GM12878 (cell line): ENCODE results near the gene TMEM214. TPM values are rescaled to one million over a fixed set of nuclear protein-coding genes. Genes with fewer than 3 reads are reported as not detected.

Source experiments
- ATAC-seq: fragments of 200-7000 bp; cut with Tn5 transposase; 3 replicates; pipeline ENCODE4 v1.9.1; 2020; ENCODE audit warnings: mild to moderate bottlenecking, moderate library complexity
- BruUV-seq: library from RNA; stranded (reverse); fragments of 400-500 nt; replicated peaks from 2 replicates; lab custom pipeline; 2021; lab: Mats Ljungman, UMichigan
- CTCF ChIA-PET: fragments of 300-600 bp; sonication (Branson Sonifier 250); formaldehyde crosslinking; extraction: SDS; loops from one replicate; lab custom pipeline; 2021; ENCODE audit warnings: inconsistent platforms; lab: Yijun Ruan, JAX
- POLR2A ChIA-PET: fragments of 350-600 bp; formaldehyde crosslinking; extraction: SDS; loops from one replicate; lab custom pipeline; 2021; ENCODE audit warnings: inconsistent platforms; lab: Charles Lee
- RAD21 ChIA-PET: fragments of 300-600 bp; sonication (Branson Sonifier 250); formaldehyde crosslinking; loops from one replicate; lab custom pipeline; 2023; ENCODE audit warnings: antibody characterized with exemption; ENCODE audit not compliant: unreplicated experiment; lab: Charles Lee
- SMC1A ChIA-PET: fragments of 300-600 bp; sonication (Branson Sonifier 250); formaldehyde crosslinking; loops from one replicate; lab custom pipeline; 2023; ENCODE audit not compliant: unreplicated experiment, uncharacterized antibody; lab: Charles Lee
- DNase-seq: peaks from one replicate; pipeline ENCODE4 v3.0.0-alpha.2; 2011; ENCODE audit warnings: low read depth, low spot score
- FAIRE-seq: peaks from 3 replicates; lab custom pipeline; 2011; peaks lifted over from hg19 to GRCh38; lab: Jason Lieb, UNC
- H2AFZ ChIP-seq: 2 replicates; pipeline ENCODE4 v1.6.0; 2011; ENCODE audit warnings: low read depth, low read length, control low read depth; ENCODE audit not compliant: control insufficient read depth
- H3K27ac ChIP-seq: 2 replicates; pipeline ENCODE4 v1.5.1; 2011; ENCODE audit warnings: control low read depth; ENCODE audit not compliant: control insufficient read depth, insufficient read depth
- H3K27me3 ChIP-seq, 2 experiments: replicated peaks in 1 of 2; 2 replicates each; pipeline versions ENCODE4 v1.6.0 to v1.6.1; 2011; ENCODE audit warnings: low read length in 1 of 2; ENCODE audit not compliant: control insufficient read depth in 2 of 2, insufficient read depth in 2 of 2
- H3K36me3 ChIP-seq, 2 experiments: 2 replicates each; pipeline ENCODE4 v1.5.1; 2011; ENCODE audit warnings: low read length in 1 of 2; ENCODE audit not compliant: control insufficient read depth in 2 of 2, insufficient read depth in 2 of 2
- H3K4me1 ChIP-seq: 2 replicates; pipeline ENCODE4 v1.6.1; 2011; ENCODE audit warnings: mild to moderate bottlenecking, low read length, moderate library complexity, mixed read lengths; ENCODE audit not compliant: control insufficient read depth, insufficient read depth
- H3K4me2 ChIP-seq: 2 replicates; pipeline ENCODE4 v1.6.0; 2011; ENCODE audit warnings: control low read depth; ENCODE audit not compliant: control insufficient read depth, insufficient read depth
- H3K4me3 ChIP-seq: fragments of 200-600 bp; sonication (generic); 2 replicates; pipeline ENCODE4 v1.5.1; 2016
- H3K79me2 ChIP-seq: 2 replicates; pipeline ENCODE4 v1.6.0; 2011; ENCODE audit warnings: low read length; ENCODE audit not compliant: control insufficient read depth, insufficient read depth
- H3K9ac ChIP-seq: 2 replicates; pipeline ENCODE4 v1.8.0; 2011; ENCODE audit warnings: low read length, control low read depth, mixed read lengths; ENCODE audit not compliant: control insufficient read depth, insufficient read depth
- H3K9me3 ChIP-seq: replicated peaks from 3 replicates; pipeline ENCODE4 v1.5.1; 2011; ENCODE audit warnings: mild to moderate bottlenecking, low read length; ENCODE audit not compliant: control insufficient read depth, insufficient read depth
- H4K20me1 ChIP-seq: 2 replicates; pipeline ENCODE4 v1.6.0; 2011; ENCODE audit not compliant: control insufficient read depth, insufficient read depth
- BCL11A ChIP-seq: IDR thresholded peaks from 2 replicates; pipeline ENCODE4 v1.6.1; 2011; ENCODE audit warnings: low read depth, low read length
- CEBPB ChIP-seq, 2 experiments: fragments of 150-350 bp in 1 of 2; IDR thresholded peaks; 2 replicates each; pipeline ENCODE4 v1.6.1; 2012 to 2014; ENCODE audit warnings: low read depth in 2 of 2, low read length in 2 of 2, borderline replicate concordance in 1 of 2, inconsistent platforms in 1 of 2
- CREM ChIP-seq: IDR thresholded peaks from 2 replicates; pipeline ENCODE4 v1.6.1; 2014; ENCODE audit warnings: antibody characterized with exemption, low read depth
- EGR1 ChIP-seq, 2 experiments: IDR thresholded peaks; 1 replicate in 1 of 2; 2 replicates in 1 of 2; pipeline ENCODE4 v1.6.1; 2011 to 2012; ENCODE audit warnings: low read depth in 2 of 2, low read length in 2 of 2, borderline replicate concordance in 1 of 2, mild to moderate bottlenecking in 1 of 2, moderate library complexity in 1 of 2
- HDAC2 ChIP-seq: fragments of 200-600 bp; sonication (generic); IDR thresholded peaks from 2 replicates; pipeline ENCODE4 v1.6.1; 2017
- MEF2A ChIP-seq: IDR thresholded peaks from 2 replicates; pipeline ENCODE4 v1.6.1; 2011; ENCODE audit warnings: low read depth, mild to moderate bottlenecking, low read length, moderate library complexity; ENCODE audit not compliant: insufficient read depth
- NR2F1 ChIP-seq: fragments of 450-650 bp; conservative IDR thresholded peaks from 2 replicates; pipeline ENCODE4 v1.6.1; 2017; ENCODE audit warnings: mild to moderate bottlenecking
- RAD21 ChIP-seq: IDR thresholded peaks from 2 replicates; pipeline ENCODE4 v1.6.1; 2011; ENCODE audit warnings: mild to moderate bottlenecking, low read depth, low read length, moderate library complexity; ENCODE audit not compliant: insufficient read depth
- RUNX3 ChIP-seq: IDR thresholded peaks from 2 replicates; pipeline ENCODE4 v1.6.1; 2012; ENCODE audit warnings: low read length, inconsistent platforms
- SIX5 ChIP-seq: IDR thresholded peaks from 2 replicates; pipeline ENCODE4 v1.6.1; 2011; ENCODE audit warnings: mild to moderate bottlenecking, low read depth, low read length, moderate library complexity; ENCODE audit not compliant: severe bottlenecking
- SMAD5 ChIP-seq: IDR thresholded peaks from 2 replicates; pipeline ENCODE4 v1.6.1; 2016; ENCODE audit warnings: antibody characterized with exemption, low read depth
- SPI1 ChIP-seq: IDR thresholded peaks from 2 replicates; pipeline ENCODE4 v1.6.1; 2011; ENCODE audit warnings: low read depth, mild to moderate bottlenecking, low read length, moderate library complexity, borderline replicate concordance; ENCODE audit not compliant: insufficient read depth
- SREBF2 ChIP-seq: IDR thresholded peaks from 2 replicates; pipeline ENCODE4 v1.6.1; 2012; ENCODE audit warnings: mild to moderate bottlenecking, low read length
- SUPT20H ChIP-seq: IDR thresholded peaks from 2 replicates; pipeline ENCODE4 v1.6.1; 2011; ENCODE audit warnings: low read depth, mild to moderate bottlenecking, low read length, moderate library complexity, borderline replicate concordance; ENCODE audit not compliant: control insufficient read depth
- TCF3 ChIP-seq: IDR thresholded peaks from 2 replicates; pipeline ENCODE4 v1.6.1; 2012; ENCODE audit warnings: low read depth, mild to moderate bottlenecking, low read length, borderline replicate concordance; ENCODE audit not compliant: insufficient read depth
- ZNF207 ChIP-seq: fragments of 450-650 bp; IDR thresholded peaks from 2 replicates; pipeline ENCODE4 v1.6.1; 2014; ENCODE audit warnings: antibody characterized with exemption, mild to moderate bottlenecking, borderline replicate concordance
- WGBS: methylation state at CpG from one replicate; pipeline ENCODE4 v1.1.6; 2016; ENCODE audit warnings: low lambda C conversion rate; ENCODE audit not compliant: insufficient replicate concordance, insufficient coverage; ENCODE audit errors: missing lambda C conversion rate; 5-methylcytosine and 5-hydroxymethylcytosine counted together
- in situ Hi-C: fragments of 300-500 bp; cut with MboI; formaldehyde crosslinking; loops from 9 replicates; pipeline ENCODE4 v1.14.3; 2018; ENCODE audit warnings: mixed read lengths
- intact Hi-C: fragments of 100-400 bp; cut with micrococcal nuclease; formaldehyde crosslinking; loops from one replicate; pipeline ENCODE4 v1.14.2; 2022; ENCODE audit not compliant: unreplicated experiment
- polyA plus RNA-seq, 11 experiments: library from polyadenylated mRNA; depleted of rRNA in 4 of 11; unstranded in 6 of 11; stranded (reverse) in 5 of 11; fragments of >200 nt; fragmentation: Nextera tagmentation in 4 of 11; fragmentation: Illumina TruSeq in 1 of 11; extraction: Ambion mirVana in 4 of 11; extraction: Trizol in 1 of 11; gene quantifications; 1 replicate in 1 of 11; 2 replicates in 10 of 11; pipeline versions ENCODE4 v1.2.1 to v1.2.3, GENCODE V29; 2011 to 2016; ENCODE audit warnings: inconsistent platforms in 2 of 11, missing spikeins in 2 of 11, low read depth in 1 of 11
- total RNA-seq, 4 experiments: library from RNA; depleted of rRNA in 3 of 4; stranded (reverse); fragments of >200 nt in 3 of 4; fragmentation: Illumina TruSeq in 1 of 4; extraction: Trizol in 1 of 4; gene quantifications; 2 replicates each; pipeline versions ENCODE4 v1.2.1 to v1.2.3, GENCODE V29; 2013 to 2021
- TF ChIP-seq, protein P1 (sequence below): IDR thresholded peaks from 2 replicates; pipeline ENCODE4 v1.6.1; 2012; ENCODE audit warnings: low read length, inconsistent platforms
- TF ChIP-seq, protein P2 (sequence below): IDR thresholded peaks from 2 replicates; pipeline ENCODE4 v1.6.1; 2011; ENCODE audit warnings: borderline replicate concordance, low read depth, mild to moderate bottlenecking, moderate library complexity, low read length; ENCODE audit not compliant: insufficient read depth, poor library complexity, severe bottlenecking

TMEM214 gene
- total and polyA plus RNA-seq, 10 of the 15 experiments (the other 5 are each of a cell fraction or from before 2014, with no cell fraction given): 10.4 to 79.2 (median 45.0) TPM

DNA sequence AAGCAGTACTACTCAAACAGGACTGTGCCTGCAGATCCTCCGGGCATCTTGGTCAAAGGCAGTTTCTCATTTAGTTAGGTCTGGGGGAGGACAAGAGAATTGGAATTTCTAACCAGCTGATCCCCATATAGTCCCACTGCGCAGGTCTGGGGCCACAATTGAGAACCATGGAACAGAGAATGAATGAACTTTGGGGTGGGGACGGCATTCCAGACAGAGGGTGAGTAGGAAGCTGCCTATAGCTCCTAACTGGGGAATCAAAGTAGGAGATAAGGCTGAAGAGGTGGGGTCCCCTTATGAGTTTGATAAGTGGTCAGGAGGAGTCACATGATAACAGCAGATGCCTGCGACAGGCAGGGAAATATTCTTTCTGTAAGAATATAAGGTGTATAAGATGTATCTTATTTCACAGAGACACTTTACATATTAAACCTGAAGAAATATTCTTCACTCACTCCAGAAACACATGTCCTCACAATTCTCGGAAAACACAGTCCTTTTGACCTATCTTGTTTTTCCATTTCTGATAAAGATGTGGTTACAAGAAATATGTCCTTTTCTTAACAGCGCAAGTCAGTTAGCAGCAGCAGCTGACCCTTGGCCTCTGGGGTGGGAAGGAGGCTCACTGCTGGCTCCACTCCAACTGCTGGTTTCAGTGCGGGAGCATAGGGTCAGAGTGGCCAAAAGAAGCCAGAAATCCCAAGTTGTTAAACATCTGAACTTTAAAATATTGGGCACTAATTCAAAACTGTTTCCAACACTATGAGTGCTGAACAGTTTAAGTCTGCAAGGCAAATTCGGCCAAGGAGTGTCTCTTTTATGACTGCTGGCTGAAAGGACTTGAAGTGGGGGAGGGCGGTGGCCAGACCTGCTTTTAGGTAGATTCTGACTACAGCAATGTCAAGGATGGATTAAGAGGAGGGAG lies 12.6 kb upstream of the TMEM214 start:
- no peak overlapping the region for H3K4me2 ChIP-seq
- POLR2A ChIA-PET: no interaction called here
- RAD21 ChIA-PET: no interaction called here
- no peak for ATAC-seq
- intact Hi-C loops: loop anchor here (10.0 kb wide), 1 partner anchor 175 kb away; the partner anchor contains the start of gene DPYSL5
- CTCF ChIA-PET: interaction anchor here (0.7 to 9.9 kb wide), 3 partner anchors 56 to 174 kb away, joined by 3 to 153 read pairs (median 3); partner anchors contain the start of gene MAPRE3
- no peak for DNase-seq
- no peak for FAIRE-seq
- no peak overlapping the region for H3K4me3 ChIP-seq
- peaks cover 0 to 7% of the 10 kb centered on the region in 2 experiments; a peak in 2 of 4 replicates for H3K36me3 ChIP-seq
- WGBS: 87% methylated on average over 9 of the region's 9 CpGs
- H3K4me1 ChIP-seq: no peaks in the 10 kb centered on the region
- SMC1A ChIA-PET: no interaction called here
- no peak overlapping the region for H2AFZ ChIP-seq
- H3K9ac ChIP-seq: no peak overlapping the region
- H4K20me1 ChIP-seq: no peaks in the 10 kb centered on the region
- H3K79me2 ChIP-seq: no peaks in the 10 kb centered on the region
- no TSS peak for BruUV-seq
- in situ Hi-C loops: no loop called here
- H3K27ac ChIP-seq: no peak overlapping the region
- H3K27me3 ChIP-seq: no peaks in the 10 kb centered on the region
- H3K9me3 ChIP-seq: no peaks in the 10 kb centered on the region
- TF ChIP-seq MEF2A (no peak), EGR1 (IDR thresholded peaks at IDR 0.05; ENCODE audit: borderline replicate concordance in 1 of 2, low read depth in 2 of 2, low read length in 2 of 2) (no peak), RAD21 (no peak), SPI1 (no peak), CEBPB (IDR thresholded peaks at IDR 0.05; ENCODE audit: borderline replicate concordance in 1 of 2, low read depth in 2 of 2, low read length in 2 of 2) (no peak), SMAD5 (no peak), ZNF207 (no peak), SIX5 (no peak), SREBF2 (no peak), SUPT20H (no peak), HDAC2 (no peak), TCF3 (no peak), BCL11A (no peak), RUNX3 (no peak), CREM (no peak), NR2F1 (no peak)
- TF ChIP-seq, protein P1, sequence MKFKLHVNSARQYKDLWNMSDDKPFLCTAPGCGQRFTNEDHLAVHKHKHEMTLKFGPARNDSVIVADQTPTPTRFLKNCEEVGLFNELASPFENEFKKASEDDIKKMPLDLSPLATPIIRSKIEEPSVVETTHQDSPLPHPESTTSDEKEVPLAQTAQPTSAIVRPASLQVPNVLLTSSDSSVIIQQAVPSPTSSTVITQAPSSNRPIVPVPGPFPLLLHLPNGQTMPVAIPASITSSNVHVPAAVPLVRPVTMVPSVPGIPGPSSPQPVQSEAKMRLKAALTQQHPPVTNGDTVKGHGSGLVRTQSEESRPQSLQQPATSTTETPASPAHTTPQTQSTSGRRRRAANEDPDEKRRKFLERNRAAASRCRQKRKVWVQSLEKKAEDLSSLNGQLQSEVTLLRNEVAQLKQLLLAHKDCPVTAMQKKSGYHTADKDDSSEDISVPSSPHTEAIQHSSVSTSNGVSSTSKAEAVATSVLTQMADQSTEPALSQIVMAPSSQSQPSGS: no peak
- TF ChIP-seq, protein P2, sequence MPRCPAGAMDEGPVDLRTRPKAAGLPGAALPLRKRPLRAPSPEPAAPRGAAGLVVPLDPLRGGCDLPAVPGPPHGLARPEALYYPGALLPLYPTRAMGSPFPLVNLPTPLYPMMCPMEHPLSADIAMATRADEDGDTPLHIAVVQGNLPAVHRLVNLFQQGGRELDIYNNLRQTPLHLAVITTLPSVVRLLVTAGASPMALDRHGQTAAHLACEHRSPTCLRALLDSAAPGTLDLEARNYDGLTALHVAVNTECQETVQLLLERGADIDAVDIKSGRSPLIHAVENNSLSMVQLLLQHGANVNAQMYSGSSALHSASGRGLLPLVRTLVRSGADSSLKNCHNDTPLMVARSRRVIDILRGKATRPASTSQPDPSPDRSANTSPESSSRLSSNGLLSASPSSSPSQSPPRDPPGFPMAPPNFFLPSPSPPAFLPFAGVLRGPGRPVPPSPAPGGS: no peak
